RPMI7951 (cell line): Measurements from ENCODE around the gene ARSJ. TPM values are rescaled to one million over a fixed set of nuclear protein-coding genes. Genes with fewer than 3 reads are reported as not detected.
"Not testable (repeated sequence)": the region's sequence is repeated elsewhere in the genome, so short reads cannot be mapped to it uniquely, and the experiment has no call there.

ENCODE experiments used
- DNase-seq: peaks from one replicate; pipeline ENCODE4 v3.0.0-alpha.2; 2012; ENCODE audit warnings: low read depth
- total RNA-seq: library from RNA; depleted of rRNA; stranded (reverse); fragments of >200 nt; shearing (Covaris generic); gene quantifications from 2 replicates; pipeline ENCODE4 v1.2.3, GENCODE V29; 2014; rRNA removed

Gene ARSJ
- 7.1 and 10.5 TPM in 2 replicates for total RNA-seq

DNA sequence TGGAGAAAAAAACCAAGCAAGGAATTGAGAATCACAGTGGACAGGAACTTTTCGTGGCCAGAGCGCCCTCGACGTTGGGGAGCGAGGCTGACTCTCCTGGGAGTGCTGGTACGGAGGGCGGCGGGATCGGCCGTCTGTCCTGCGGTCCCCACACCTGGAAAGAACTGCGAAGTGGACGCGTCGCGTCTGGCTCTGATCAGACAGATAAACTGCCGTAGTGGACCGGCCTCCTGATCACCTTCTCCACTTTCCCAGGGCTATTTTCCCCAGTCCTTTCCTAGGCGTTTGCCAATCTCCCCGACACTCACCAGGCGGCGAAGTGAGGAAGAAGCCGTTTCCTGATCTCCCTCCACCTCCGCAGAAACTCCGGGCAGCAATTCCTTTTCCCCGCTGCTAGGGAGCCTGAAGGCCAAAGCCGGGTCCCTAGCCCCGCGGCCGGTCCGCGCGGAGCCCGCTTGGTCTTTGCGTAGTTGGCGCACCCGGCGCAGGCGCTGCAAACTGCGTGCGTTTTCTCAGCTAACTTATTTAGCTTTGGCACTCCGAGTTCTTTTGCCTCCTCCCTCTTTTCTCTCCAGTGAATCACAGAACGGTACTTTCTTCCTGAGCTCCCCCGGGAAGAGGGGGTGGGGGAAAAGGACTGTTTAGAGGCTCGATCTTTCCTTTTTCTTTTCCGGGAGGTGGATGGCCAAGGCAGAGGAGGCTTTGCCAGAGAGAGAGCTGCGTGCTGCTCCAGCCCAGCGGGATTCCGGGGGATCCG, at the start of gene ARSJ:
Gene ARSJ (minus strand): TSS at position 500 of the 757 bp plus-strand sequence. CDS start 813 bp downstream, outside the sequence.
- peak; percentile 81 for DNase-seq

DNA sequence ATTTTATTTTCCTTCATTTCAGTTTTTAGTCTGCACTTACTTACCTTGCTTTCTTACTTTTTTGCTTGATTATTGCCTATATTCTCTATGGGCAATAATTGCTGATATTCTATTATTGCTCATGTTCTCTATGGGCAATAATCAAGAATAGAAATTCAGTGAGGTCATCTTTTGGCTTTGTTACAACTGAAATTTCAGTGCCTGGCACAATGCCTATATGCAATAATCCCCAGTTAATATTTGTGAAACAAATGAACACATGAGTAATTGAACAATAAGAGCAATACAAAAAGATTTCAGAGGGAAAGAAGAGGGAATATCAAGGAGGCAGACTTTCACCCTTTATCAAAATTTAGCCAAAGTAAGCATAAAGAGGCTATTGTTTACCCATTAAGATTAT, 48.6 kb upstream of the ARSJ start:
- no peak for DNase-seq

GRCh38 chr4:114027596-114027995, 48.1 kb upstream of the ARSJ start:
- no peak for DNase-seq

- no peak for DNase-seq
Measured at GRCh38 chr4:114026447-114026846, 47.0 kb upstream of the ARSJ start.

DNA sequence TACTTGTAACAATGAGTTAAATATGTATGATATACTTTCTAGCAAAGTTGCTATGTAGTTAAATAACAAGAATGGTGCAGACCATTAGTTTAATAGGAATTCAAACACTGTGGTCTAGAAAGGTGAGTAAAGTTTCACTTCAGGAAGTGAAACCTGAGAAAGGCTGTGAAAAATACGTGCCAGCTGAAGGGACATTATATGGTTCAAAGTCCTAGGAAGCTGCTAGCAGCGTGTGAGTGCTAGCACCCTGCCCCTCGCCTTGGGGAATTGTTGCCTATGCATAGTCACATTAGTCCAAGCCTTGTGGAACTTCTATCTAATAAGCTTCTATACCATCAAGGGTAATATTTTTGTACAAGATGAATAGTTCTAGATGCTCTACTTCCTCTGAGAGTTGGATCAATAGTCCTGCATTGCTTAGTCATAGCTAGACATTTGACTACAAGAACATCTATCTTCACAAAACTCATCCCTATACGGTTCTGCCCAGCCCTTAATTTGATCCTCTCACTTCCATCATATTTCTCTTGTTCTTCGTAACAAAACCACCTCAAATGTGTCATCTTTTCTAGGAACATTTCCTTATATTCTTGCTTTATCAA, 45.8 kb upstream of the ARSJ start:
- no peak for DNase-seq

GRCh38 chr4:114021451-114021850, 42.0 kb upstream of the ARSJ start:
- peak; percentile 45 for DNase-seq

- DNase-seq: no peak
Measured at GRCh38 chr4:114019969-114020358, 40.5 kb upstream of the ARSJ start.

- no peak for DNase-seq
Measured at GRCh38 chr4:114019276-114019968, 40.0 kb upstream of the ARSJ start.

- no peak for DNase-seq
Measured at GRCh38 chr4:114017120-114017917, 37.9 kb upstream of the ARSJ start.

DNA sequence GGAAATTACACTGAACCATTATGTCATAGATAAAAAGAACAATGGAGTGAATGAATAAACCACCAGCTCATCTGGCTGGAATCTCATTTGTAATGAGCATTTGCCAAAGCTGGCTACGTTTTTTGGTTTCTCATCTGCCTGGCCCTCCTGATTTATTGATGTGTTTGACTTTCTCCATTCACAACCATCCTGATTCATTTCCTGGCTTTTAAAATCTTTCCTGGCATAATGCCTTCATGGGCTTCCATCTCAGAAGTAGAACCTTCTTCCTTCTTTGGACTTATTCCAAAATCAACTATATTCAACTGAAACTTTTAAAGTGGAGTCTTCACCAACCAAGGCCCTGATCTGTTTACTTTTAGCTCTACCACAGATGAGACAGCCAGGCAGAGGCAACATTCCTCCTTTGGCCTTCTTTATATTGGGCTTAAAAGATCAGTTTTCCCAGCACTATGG, 36.0 kb upstream of the ARSJ start:
- DNase-seq: peak; percentile 99

DNA sequence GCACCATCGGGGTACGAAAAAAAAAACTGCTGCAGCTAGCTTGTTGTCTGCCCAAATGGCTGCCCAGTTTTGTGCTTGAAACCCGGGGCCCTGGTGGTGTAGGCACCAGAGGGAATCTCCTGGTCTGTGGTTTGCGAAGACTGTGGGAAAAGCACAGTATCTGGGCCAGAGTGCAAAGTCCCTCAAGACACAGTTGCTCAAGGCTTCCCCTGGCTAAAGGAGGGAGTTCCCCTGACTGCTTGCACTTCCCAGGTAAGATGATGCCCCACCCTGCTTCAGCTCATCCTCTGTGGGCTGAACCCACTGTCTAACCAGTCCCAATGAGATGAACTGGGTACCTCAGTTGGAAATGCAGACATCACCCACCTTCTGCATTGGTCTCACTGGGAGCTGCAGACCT, 33.8 kb upstream of the ARSJ start:
- not testable (repeated sequence) for DNase-seq

- no peak for DNase-seq
Measured at GRCh38 chr4:114012749-114013148, 33.3 kb upstream of the ARSJ start.

GRCh38 chr4:114005569-114006442, 26.4 kb upstream of the ARSJ start:
- DNase-seq: peak; percentile 56

DNA sequence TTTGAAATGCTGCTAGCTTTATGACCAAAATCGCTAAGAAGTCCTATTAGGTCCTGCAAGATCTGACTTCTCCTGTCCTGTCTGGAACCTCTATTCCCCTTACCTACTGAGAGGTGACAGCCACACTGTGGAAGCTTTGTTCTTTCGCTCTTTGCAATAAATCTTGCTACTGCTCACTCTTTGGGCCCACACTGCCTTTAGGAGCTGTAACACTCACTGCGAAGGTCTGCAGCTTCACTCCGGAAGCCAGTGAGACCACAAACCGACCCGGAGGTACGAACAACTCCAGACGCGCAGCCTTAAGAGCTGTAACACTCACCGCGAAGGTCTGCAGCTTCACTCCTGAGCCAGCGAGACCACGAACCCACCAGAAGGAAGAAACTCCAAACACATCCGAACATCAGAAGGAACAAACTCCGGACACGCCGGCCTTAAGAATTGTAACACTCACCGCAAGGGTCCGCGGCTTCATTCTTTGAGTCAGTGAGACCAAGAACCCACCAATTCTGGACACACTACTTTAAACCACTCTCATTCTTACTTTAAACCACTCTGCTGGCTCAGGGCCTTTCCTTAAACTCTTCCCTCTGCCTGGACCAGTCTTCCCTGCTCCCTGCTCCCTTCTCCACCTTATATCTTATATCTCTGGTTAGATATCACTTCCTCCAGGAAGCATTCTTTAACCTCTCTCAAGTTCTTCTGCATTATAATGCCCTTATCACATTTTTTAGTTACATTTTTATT, 25.2 kb upstream of the ARSJ start:
- not testable (repeated sequence) for DNase-seq

- DNase-seq: no peak
Measured at GRCh38 chr4:113998531-113998930, 19.1 kb upstream of the ARSJ start.

- DNase-seq: no peak
Measured at GRCh38 chr4:113998079-113998478, 18.6 kb upstream of the ARSJ start.

DNA sequence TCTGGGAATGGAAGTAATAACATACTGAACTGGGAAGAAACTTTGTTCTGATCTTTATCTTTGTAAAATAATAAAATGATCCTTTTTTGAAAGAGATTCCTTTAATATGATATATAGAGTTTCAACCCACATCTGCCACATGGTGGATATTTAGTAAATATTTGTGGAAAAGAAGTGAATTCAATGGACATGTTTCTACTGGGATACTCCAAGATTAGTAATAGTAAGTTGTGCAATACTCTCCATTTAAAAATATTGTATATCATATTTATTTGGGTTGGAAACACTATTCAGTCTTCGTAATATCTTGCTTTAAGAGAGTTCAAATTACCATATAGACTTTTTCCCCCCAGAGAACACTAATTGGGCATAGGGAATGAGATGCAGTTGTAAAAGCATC, 17.8 kb upstream of the ARSJ start:
- no peak for DNase-seq

DNA sequence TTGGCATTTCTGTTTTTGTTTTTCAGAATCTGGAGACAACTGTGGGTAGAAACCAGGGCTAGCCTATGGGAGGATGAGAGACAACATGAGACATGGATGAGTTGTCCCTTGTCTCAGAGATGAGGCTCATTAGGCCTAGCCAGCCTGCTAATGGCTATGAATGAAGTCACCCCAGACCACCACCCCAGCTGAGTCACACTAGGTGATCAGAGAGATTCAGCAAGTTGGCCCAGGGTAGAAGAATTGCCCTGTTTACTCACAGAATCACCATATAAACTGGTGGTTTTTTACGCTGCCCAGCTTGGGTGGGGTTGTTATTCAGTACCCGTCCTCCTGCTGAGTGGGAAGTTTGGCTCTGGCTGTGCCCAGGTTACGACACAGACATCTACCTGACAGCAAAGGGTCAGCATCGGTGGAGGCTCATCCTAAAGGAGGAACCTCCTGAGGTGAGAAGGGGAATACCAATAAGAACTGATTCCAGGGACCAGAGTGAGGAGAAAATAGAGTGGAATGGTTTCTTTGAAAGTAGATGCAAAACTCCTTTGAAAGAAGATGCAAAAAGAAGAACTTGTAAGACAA, 17.2 kb upstream of the ARSJ start:
- peak; percentile 53 for DNase-seq

- DNase-seq: no peak
Measured at GRCh38 chr4:113993887-113994286, 14.4 kb upstream of the ARSJ start.

GRCh38 chr4:113990886-113991285, 11.4 kb upstream of the ARSJ start:
- no peak for DNase-seq
